Body of pancreas (tissue), 4 donors: ENCODE data around the gene PCGF1.

Experiments used
- CTCF ChIP-seq, 7 experiments: fragments of 450-650 bp in 4 of 7; fragments of 200-600 bp in 3 of 7; sonication (generic) in 3 of 7; IDR thresholded peaks; one replicate each; pipeline ENCODE4 v1.5.1; 2016 to 2019; ENCODE audit warnings: antibody characterized with exemption in 7 of 7
- POLR2A ChIP-seq, 3 donors: fragments of 450-650 bp; IDR thresholded peaks; one replicate each; pipeline ENCODE4 v1.6.1; 2016; ENCODE audit warnings: antibody characterized with exemption in 3 of 3, mild to moderate bottlenecking in 2 of 3

GRCh38 chr2:74546004-74546403 lies 38.5 kb upstream of the PCGF1 start:
- TF ChIP-seq CTCF (IDR thresholded peaks at IDR 0.05): no peak
- no peak for TF ChIP-seq POLR2A (IDR thresholded peaks at IDR 0.05)
